ENCODE data around the gene STAT3.

The STAT3 gene

GRCh38 chr17:42407289-42407836, 19.1 kb upstream of the STAT3 start:
- peak; percentile 82 for ATAC-seq
- no peak for TF ChIP-seq CSRNP3 (CRISPR knock-in tag; IDR thresholded peaks at IDR 0.05)
- no peak for TF ChIP-seq POU6F1 (CRISPR knock-in tag; IDR thresholded peaks at IDR 0.05; ENCODE audit: borderline replicate concordance, low read depth)
- TF ChIP-seq PATZ1 (CRISPR knock-in tag; IDR thresholded peaks at IDR 0.05; ENCODE audit: borderline replicate concordance), result no peak
- no peak for TF ChIP-seq OSR1 (CRISPR knock-in tag; IDR thresholded peaks at IDR 0.05)
- TF ChIP-seq ESRRG (CRISPR knock-in tag; IDR thresholded peaks at IDR 0.05), result no peak
- 0 out of 2 replicates have a peak, but pooled peaks have one; percentile 22 for TF ChIP-seq ZFP3 (CRISPR knock-in tag; IDR thresholded peaks at IDR 0.05)
- TF ChIP-seq CSDC2 (CRISPR knock-in tag; IDR thresholded peaks at IDR 0.05), result no peak
- TF ChIP-seq TSHZ2 (CRISPR knock-in tag; IDR thresholded peaks at IDR 0.05), result 0 out of 2 replicates have a peak, but pooled peaks have one; percentile 56
- TF ChIP-seq GLIS3 (CRISPR knock-in tag; IDR thresholded peaks at IDR 0.05), result no peak

- TF ChIP-seq PATZ1 (CRISPR knock-in tag; IDR thresholded peaks at IDR 0.05; ENCODE audit: borderline replicate concordance) (no peak), RARB (CRISPR knock-in tag; IDR thresholded peaks at IDR 0.05) (no peak), ZNF70 (CRISPR knock-in tag; IDR thresholded peaks at IDR 0.05) (no peak), ISL1 (CRISPR knock-in tag; IDR thresholded peaks at IDR 0.05) (no peak), CREB5 (CRISPR knock-in tag; IDR thresholded peaks at IDR 0.05; ENCODE audit: low read depth) (no peak), GLIS3 (CRISPR knock-in tag; IDR thresholded peaks at IDR 0.05) (no peak), CSRNP3 (CRISPR knock-in tag; IDR thresholded peaks at IDR 0.05) (no peak), PPARA (CRISPR knock-in tag; IDR thresholded peaks at IDR 0.05; ENCODE audit: borderline replicate concordance) (no peak), ZNF8 (CRISPR knock-in tag; IDR thresholded peaks at IDR 0.05) (no peak), OSR1 (CRISPR knock-in tag; IDR thresholded peaks at IDR 0.05) (no peak), ESRRG (CRISPR knock-in tag; IDR thresholded peaks at IDR 0.05) (no peak), POU6F1 (CRISPR knock-in tag; IDR thresholded peaks at IDR 0.05; ENCODE audit: borderline replicate concordance, low read depth) (no peak), ZFP3 (CRISPR knock-in tag; IDR thresholded peaks at IDR 0.05) (no peak)
- no peak for ATAC-seq
These were observed 18.5 kb upstream of the STAT3 start for GRCh38 chr17:42406615-42407288.

Measured in SK-N-SH treated with all-trans-retinoic acid at 6 μM for 48 hours (cell line).